Stimulated activated effector memory CD8-positive, alpha-beta T cell treated with anti-CD3 and anti-CD28 coated beads, Interleukin-12 subunit alpha, Interleukin-12 subunit beta, amount 100 ng/mL, for 72 hours (primary cell): Measurements from ENCODE around the gene TTN.

Experiments
- ATAC-seq: fragments of 150-1000 bp; cut with Tn5 transposase; 2 replicates; pipeline ENCODE4 v1.10.0; 2021
- DNase-seq, 2 donors: peaks; one replicate each; pipeline ENCODE4 v3.0.0; 2021 to 2022; ENCODE audit warnings: low spot score in 2 of 2
- H3K27ac Mint-ChIP-seq: one replicate; pipeline ENCODE4 v1.8.0; 2022; ENCODE audit warnings: mild to moderate bottlenecking, mixed read lengths
- H3K36me3 Mint-ChIP-seq: one replicate; pipeline ENCODE4 v1.8.0; 2022; ENCODE audit warnings: mild to moderate bottlenecking, mixed read lengths
- H3K4me1 Mint-ChIP-seq: one replicate; pipeline ENCODE4 v1.8.0; 2022; ENCODE audit warnings: mixed read lengths
- H3K4me3 Mint-ChIP-seq: one replicate; pipeline ENCODE4 v1.8.0; 2022; ENCODE audit warnings: mild to moderate bottlenecking, mixed read lengths
- H3K9me3 Mint-ChIP-seq: one replicate; pipeline ENCODE4 v1.8.0; 2022; ENCODE audit warnings: mixed read lengths

The TTN gene

GRCh38 chr2:178807227-178808008, at the start of gene TTN:
Gene TTN, minus strand, starts transcription at chr2:178807423. Its CDS starts 2,781 bp downstream, at chr2:178804642.
- no peak within 1 kb of the TSS for H3K27ac Mint-ChIP-seq
- ATAC-seq (peak; percentile 11), DNase-seq (no peak)
- no peaks in the 10 kb centered on the region for H3K4me1 Mint-ChIP-seq
- no peaks in the 10 kb centered on the region for H3K9me3 Mint-ChIP-seq
- H3K4me3 Mint-ChIP-seq, result no peak within 1 kb of the TSS
- no peaks in the 10 kb centered on the region for H3K36me3 Mint-ChIP-seq

GRCh38 chr2:178855151-178855550, 47.9 kb upstream of the TTN start:
- Mint-ChIP-seq H3K4me3 (no peak overlapping the region), H3K27ac (no peak overlapping the region), H3K4me1 (no peaks in the 10 kb centered on the region), H3K9me3 (no peaks in the 10 kb centered on the region), H3K36me3 (no peaks in the 10 kb centered on the region)
- DNase-seq (no peak), ATAC-seq (no peak)

DNA sequence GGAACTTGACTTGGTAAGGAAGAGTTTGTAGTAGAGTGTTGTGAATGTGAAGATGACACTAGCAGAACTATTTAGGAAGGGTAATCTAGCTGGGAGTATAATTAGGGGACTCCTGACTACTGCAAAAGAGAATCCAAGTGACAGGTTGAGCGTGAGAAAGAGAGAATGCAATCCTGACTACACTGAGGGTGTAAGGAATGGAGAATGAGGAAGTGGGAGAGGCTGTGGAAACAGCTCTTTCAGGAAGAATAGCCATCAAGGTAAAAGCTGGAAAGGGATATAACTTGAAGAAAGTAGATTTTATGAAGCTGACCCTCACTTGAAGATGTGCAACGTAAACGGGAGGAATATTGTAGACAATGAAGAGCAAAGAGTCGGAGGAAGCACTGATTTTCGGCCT, 41.1 kb upstream of the TTN start:
- Mint-ChIP-seq H3K36me3 (no peaks in the 10 kb centered on the region), H3K27ac (no peak overlapping the region), H3K4me3 (no peak overlapping the region), H3K9me3 (peaks cover 8% of the 10 kb centered on the region), H3K4me1 (no peaks in the 10 kb centered on the region)
- DNase-seq (no peak), ATAC-seq (no peak)

DNA sequence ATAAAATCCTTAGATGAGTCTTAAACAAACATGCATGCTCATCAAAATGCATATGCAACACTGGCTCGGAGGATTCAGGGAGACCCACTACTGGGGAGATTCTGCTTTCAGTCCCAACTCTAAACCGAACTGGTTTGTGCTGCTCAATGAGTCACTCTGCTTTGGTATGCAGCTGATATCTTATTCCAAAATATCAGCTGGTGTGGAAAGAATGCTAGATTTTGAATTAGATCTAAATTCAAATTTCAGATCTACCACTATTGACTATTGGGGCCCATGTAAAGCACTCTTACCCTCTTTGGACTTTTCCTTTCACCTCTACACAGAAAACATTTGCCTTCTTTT, 39.2 kb upstream of the TTN start:
- DNase-seq (no peak), ATAC-seq (no peak)
- H3K27ac Mint-ChIP-seq, result no peak overlapping the region
- H3K4me3 Mint-ChIP-seq, result no peak overlapping the region
- no peaks in the 10 kb centered on the region for H3K36me3 Mint-ChIP-seq
- peaks cover 8% of the 10 kb centered on the region for H3K9me3 Mint-ChIP-seq
- no peaks in the 10 kb centered on the region for H3K4me1 Mint-ChIP-seq

DNA sequence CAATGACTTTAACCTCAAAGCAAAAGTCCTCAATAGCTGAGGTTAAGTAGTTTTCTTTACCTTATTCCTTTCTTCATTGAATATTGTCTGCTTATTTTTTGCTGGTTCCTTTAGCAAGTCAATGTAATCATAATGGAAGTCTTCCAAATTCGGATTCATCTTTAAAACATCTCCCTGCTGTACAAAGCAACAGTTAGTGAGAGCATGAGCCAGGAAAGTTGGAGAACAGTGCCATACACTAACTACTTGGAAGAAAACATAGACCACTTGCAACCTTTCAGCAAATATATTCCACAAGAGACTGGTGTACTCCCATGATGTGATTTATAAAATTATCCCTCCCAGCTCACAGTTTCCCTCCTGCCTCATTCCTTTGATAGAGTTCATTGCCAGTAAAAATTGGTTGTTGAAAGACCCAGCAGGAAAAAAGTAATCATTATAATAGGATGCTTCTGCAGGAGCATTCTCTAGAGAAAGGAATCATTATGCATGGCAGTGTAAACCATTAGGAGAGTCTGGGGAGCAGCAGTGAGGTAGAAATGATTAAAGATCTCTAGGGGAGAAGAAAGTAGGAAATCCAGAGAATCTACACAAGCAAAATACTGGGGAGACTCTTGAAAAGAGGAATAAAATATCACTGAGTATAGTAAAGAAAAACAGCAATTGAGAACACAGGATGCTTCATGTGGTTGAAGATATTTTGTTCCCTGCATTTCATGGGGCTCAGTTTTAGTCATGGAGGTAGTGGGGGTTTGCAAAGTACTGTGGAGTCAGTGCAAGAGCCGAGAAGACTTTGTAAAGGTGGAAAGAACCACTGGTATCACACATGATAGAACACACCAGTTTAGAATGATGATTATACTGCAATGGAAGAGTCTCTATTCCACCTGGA, 38.6 kb upstream of the TTN start:
- Mint-ChIP-seq H3K4me3 (no peak overlapping the region), H3K36me3 (no peaks in the 10 kb centered on the region), H3K4me1 (no peaks in the 10 kb centered on the region), H3K27ac (no peak overlapping the region), H3K9me3 (peaks cover 8% of the 10 kb centered on the region)
- ATAC-seq (no peak), DNase-seq (no peak)

GRCh38 chr2:178844701-178845100, 37.5 kb upstream of the TTN start:
- H3K9me3 Mint-ChIP-seq, result peaks cover 8% of the 10 kb centered on the region
- no peak overlapping the region for H3K27ac Mint-ChIP-seq

GRCh38 chr2:178844269-178844668, 37.0 kb upstream of the TTN start:
- no peak overlapping the region for H3K27ac Mint-ChIP-seq
- H3K4me3 Mint-ChIP-seq, result no peak overlapping the region
- H3K4me1 Mint-ChIP-seq, result no peaks in the 10 kb centered on the region
- no peaks in the 10 kb centered on the region for H3K36me3 Mint-ChIP-seq
- DNase-seq, result no peak
- no peak for ATAC-seq
- H3K9me3 Mint-ChIP-seq, result peaks cover 8% of the 10 kb centered on the region

More at GRCh38 chr2:178844701-178845100, 37.5 kb upstream of the TTN start:
- H3K36me3 Mint-ChIP-seq, result no peaks in the 10 kb centered on the region
- H3K4me1 Mint-ChIP-seq, result no peaks in the 10 kb centered on the region
- DNase-seq (no peak), ATAC-seq (no peak)
- H3K4me3 Mint-ChIP-seq, result no peak overlapping the region

DNA sequence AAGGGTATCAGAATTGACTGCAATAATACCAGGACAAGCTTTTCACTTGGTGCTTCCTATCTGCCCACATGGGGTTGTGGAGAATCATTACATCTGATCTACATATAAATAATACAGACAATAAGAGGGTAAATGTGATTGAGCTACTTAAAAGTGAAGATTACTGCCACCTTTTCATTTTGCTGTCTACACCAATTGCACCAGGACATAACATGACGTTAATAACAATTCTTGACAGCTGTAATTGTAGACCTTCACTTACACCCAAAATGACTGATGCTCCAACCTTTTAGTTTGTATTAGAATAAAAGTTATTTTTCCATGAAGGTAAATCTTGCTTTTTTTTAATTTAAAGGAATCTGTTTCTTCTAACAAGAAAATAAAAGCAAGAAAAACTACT, 36.5 kb upstream of the TTN start:
- Mint-ChIP-seq H3K4me3 (no peak overlapping the region), H3K36me3 (no peaks in the 10 kb centered on the region), H3K27ac (no peak overlapping the region), H3K9me3 (peaks cover 8% of the 10 kb centered on the region), H3K4me1 (no peaks in the 10 kb centered on the region)
- ATAC-seq (no peak), DNase-seq (no peak)

GRCh38 chr2:178836807-178837206, 29.6 kb upstream of the TTN start:
- DNase-seq, result no peak
- H3K27ac Mint-ChIP-seq, result no peak overlapping the region
- no peaks in the 10 kb centered on the region for H3K36me3 Mint-ChIP-seq
- no peak overlapping the region for H3K4me3 Mint-ChIP-seq
- no peaks in the 10 kb centered on the region for H3K4me1 Mint-ChIP-seq
- no peaks in the 10 kb centered on the region for H3K9me3 Mint-ChIP-seq
- ATAC-seq, result no peak

DNA sequence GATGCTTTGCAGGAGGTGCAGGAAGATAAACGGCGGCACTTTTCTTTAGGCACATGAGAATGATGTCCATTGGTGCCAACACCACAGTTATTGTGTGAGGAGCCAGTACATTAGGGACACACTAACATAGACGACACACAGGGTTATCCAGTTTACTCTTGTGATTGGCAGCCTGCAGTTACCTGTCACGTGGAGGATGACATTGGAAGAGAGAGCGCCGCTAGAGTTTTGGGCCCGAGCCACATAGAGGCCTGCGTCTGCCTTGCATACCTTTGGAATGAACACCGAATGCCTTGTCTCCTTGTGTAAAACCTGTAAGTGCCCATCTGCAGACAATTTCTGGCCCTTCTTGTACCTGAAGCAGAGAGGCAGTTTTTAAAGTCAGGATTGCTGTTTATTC, 26.9 kb upstream of the TTN start:
- Mint-ChIP-seq H3K27ac (no peak overlapping the region), H3K36me3 (no peaks in the 10 kb centered on the region), H3K4me3 (no peak overlapping the region), H3K9me3 (no peaks in the 10 kb centered on the region), H3K4me1 (no peaks in the 10 kb centered on the region)
- no peak for DNase-seq
- ATAC-seq, result no peak

DNA sequence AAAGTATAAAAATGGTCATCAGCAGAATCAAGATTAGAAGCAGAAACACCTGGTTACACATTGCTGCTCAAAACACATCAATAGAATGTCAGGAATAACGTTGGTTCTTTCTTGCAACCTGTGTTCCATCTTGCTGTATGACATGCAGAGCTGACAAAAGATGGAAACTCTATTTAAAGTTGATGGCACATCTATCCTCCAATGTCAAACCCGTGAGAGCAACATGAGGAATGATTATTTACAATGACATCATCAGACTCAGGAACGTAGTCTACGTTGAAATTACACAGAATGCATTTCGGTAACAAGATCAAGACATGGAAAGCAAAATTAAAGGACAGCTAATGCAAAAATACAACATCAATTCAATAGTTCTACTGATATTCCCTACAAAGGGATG, 26.2 kb upstream of the TTN start:
- Mint-ChIP-seq H3K36me3 (no peaks in the 10 kb centered on the region), H3K4me1 (no peaks in the 10 kb centered on the region), H3K4me3 (no peak overlapping the region), H3K27ac (no peak overlapping the region), H3K9me3 (no peaks in the 10 kb centered on the region)
- ATAC-seq (no peak), DNase-seq (no peak)

- Mint-ChIP-seq H3K4me3 (no peak overlapping the region), H3K9me3 (no peaks in the 10 kb centered on the region), H3K4me1 (no peaks in the 10 kb centered on the region), H3K27ac (no peak overlapping the region), H3K36me3 (no peaks in the 10 kb centered on the region)
- no peak for ATAC-seq
- no peak for DNase-seq
Observed at GRCh38 chr2:178830451-178830850, 23.2 kb upstream of the TTN start.

- Mint-ChIP-seq H3K9me3 (no peaks in the 10 kb centered on the region), H3K27ac (no peak overlapping the region)
Observed at GRCh38 chr2:178829981-178830380, 22.8 kb upstream of the TTN start.

GRCh38 chr2:178829299-178829960, 22.2 kb upstream of the TTN start:
- Mint-ChIP-seq H3K4me3 (no peak overlapping the region), H3K4me1 (no peaks in the 10 kb centered on the region), H3K27ac (no peak overlapping the region), H3K9me3 (no peaks in the 10 kb centered on the region), H3K36me3 (no peaks in the 10 kb centered on the region)
- ATAC-seq (no peak), DNase-seq (no peak)

More at GRCh38 chr2:178829981-178830380, 22.8 kb upstream of the TTN start:
- H3K4me3 Mint-ChIP-seq, result no peak overlapping the region
- DNase-seq (no peak), ATAC-seq (no peak)
- no peaks in the 10 kb centered on the region for H3K36me3 Mint-ChIP-seq
- no peaks in the 10 kb centered on the region for H3K4me1 Mint-ChIP-seq

DNA sequence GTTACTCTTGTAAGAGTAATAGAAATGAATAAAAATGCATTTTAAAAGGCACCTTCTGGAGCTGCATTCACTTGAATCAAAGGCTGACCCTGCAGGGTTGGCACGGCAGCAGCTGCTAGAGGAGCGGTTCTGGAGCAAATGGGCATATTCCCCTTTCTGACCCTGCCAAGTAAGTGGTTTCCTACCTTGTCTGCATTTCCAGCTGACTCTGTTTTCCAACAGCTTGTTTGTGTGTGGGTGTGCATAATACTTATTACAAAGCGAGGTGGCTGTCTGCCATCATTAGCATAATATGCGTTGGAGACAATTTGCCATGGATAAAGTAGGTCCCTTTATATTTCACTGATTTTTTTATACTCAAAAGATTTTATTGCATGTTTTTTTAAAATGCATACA, 21.3 kb upstream of the TTN start:
- no peak overlapping the region for H3K27ac Mint-ChIP-seq
- no peaks in the 10 kb centered on the region for H3K4me1 Mint-ChIP-seq
- H3K4me3 Mint-ChIP-seq, result no peak overlapping the region
- ATAC-seq (no peak), DNase-seq (no peak)
- no peaks in the 10 kb centered on the region for H3K36me3 Mint-ChIP-seq
- no peaks in the 10 kb centered on the region for H3K9me3 Mint-ChIP-seq
